Activated CD4-positive, alpha-beta T cell treated with anti-CD3 and anti-CD28 coated beads, Interleukin-2, amount 50 U/mL, for 4 hours (primary cell): ENCODE measurements around the gene CHCHD1.
"Not testable (repeated sequence)": the region's sequence is repeated elsewhere in the genome, so short reads cannot be mapped to it uniquely, and the experiment has no call there.

Experiments
- DNase-seq, 2 experiments: peaks; one replicate each; pipeline ENCODE4 v3.0.0-alpha.2; 2020

Gene CHCHD1

GRCh38 chr10:73814276-73814895, 32.5 kb downstream of the CHCHD1 start:
- DNase-seq = no peak

GRCh38 chr10:73814896-73815718, 33.3 kb downstream of the CHCHD1 start:
- no peak for DNase-seq

GRCh38 chr10:73815719-73816030, 33.8 kb downstream of the CHCHD1 start:
- no peak for DNase-seq

- no peak for DNase-seq
These were observed 35.3 kb downstream of the CHCHD1 start for GRCh38 chr10:73816917-73817729.

GRCh38 chr10:73817826-73818225, 36.0 kb downstream of the CHCHD1 start:
- no peak for DNase-seq

GRCh38 chr10:73818402-73818801, 36.6 kb downstream of the CHCHD1 start:
- no peak for DNase-seq

- no peak for DNase-seq
These were observed 37.2 kb downstream of the CHCHD1 start for GRCh38 chr10:73819081-73819480.

- DNase-seq = no peak
These were observed 37.8 kb downstream of the CHCHD1 start for GRCh38 chr10:73819513-73820093.

- no peak for DNase-seq
These were observed 41.5 kb downstream of the CHCHD1 start for GRCh38 chr10:73823391-73823790.

GRCh38 chr10:73824146-73824725, 42.4 kb downstream of the CHCHD1 start:
- no peak for DNase-seq

- DNase-seq = no peak
These were observed 45.7 kb downstream of the CHCHD1 start for GRCh38 chr10:73827346-73828089.

- no peak for DNase-seq
These were observed 46.3 kb downstream of the CHCHD1 start for GRCh38 chr10:73828161-73828560.

GRCh38 chr10:73829090-73829489, 47.2 kb downstream of the CHCHD1 start:
- DNase-seq = not testable (repeated sequence)
